Small intestine (tissue), 7 donors: Measurements from ENCODE around the gene TNS3. TPM values are rescaled to one million over a fixed set of nuclear protein-coding genes. Genes with fewer than 3 reads are reported as not detected.
"Not testable (repeated sequence)": the region's sequence is repeated elsewhere in the genome, so short reads cannot be mapped to it uniquely, and the experiment has no call there.

Source experiments
- DNase-seq, 2 donors: peaks; one replicate each; pipeline versions ENCODE4 v3.0.0 to v3.0.0-alpha.2; 2013
- FAIRE-seq: peaks from 2 replicates; lab custom pipeline; 2012; peaks lifted over from hg19 to GRCh38; lab: Jason Lieb, UNC
- H3K27ac ChIP-seq, 3 donors: one replicate each; pipeline ENCODE4 v1.5.1; 2013; ENCODE audit warnings: low read length in 2 of 3, mild to moderate bottlenecking in 2 of 3, control low read depth in 1 of 3, inconsistent platforms in 1 of 3, low read depth in 1 of 3, moderate library complexity in 1 of 3
- H3K27me3 ChIP-seq, 3 donors: one replicate each; pipeline ENCODE4 v1.6.1; 2013; ENCODE audit warnings: low read length in 3 of 3, inconsistent platforms in 1 of 3; ENCODE audit not compliant: control insufficient read depth in 3 of 3, insufficient read depth in 3 of 3
- H3K36me3 ChIP-seq, 3 donors: one replicate each; pipeline ENCODE4 v1.6.1; 2013; ENCODE audit warnings: low read length in 3 of 3, inconsistent platforms in 1 of 3, low read depth in 1 of 3, mild to moderate bottlenecking in 1 of 3, moderate library complexity in 1 of 3; ENCODE audit not compliant: control insufficient read depth in 3 of 3, insufficient read depth in 2 of 3
- H3K4me1 ChIP-seq, 3 donors: one replicate each; pipeline ENCODE4 v1.6.1; 2013; ENCODE audit warnings: low read length in 2 of 3, inconsistent platforms in 1 of 3, low read depth in 1 of 3, mild to moderate bottlenecking in 1 of 3, moderate library complexity in 1 of 3; ENCODE audit not compliant: control insufficient read depth in 3 of 3, insufficient read depth in 2 of 3
- H3K4me3 ChIP-seq, 3 donors: one replicate each; pipeline ENCODE4 v1.5.1; 2013; ENCODE audit warnings: low read length in 3 of 3, control low read depth in 1 of 3, inconsistent platforms in 1 of 3, low read depth in 1 of 3, mild to moderate bottlenecking in 1 of 3, moderate library complexity in 1 of 3
- H3K9me3 ChIP-seq, 2 donors: one replicate each; pipeline ENCODE4 v1.6.1; 2013; ENCODE audit warnings: low read depth in 1 of 2, low read length in 1 of 2; ENCODE audit not compliant: control insufficient read depth in 2 of 2, insufficient read depth in 1 of 2
- WGBS, 3 donors: extraction: QIAGEN DNeasy Blood & Tissue Kit; methylation state at CpG; one replicate each; pipeline ENCODE4 v1.1.7; 2013; 5-methylcytosine and 5-hydroxymethylcytosine counted together
- polyA plus RNA-seq, 4 donors: library from polyadenylated mRNA; stranded (reverse) in 3 of 4; unstranded in 1 of 4; fragments of 200-250 nt in 3 of 4; fragments of 120-200 nt in 1 of 4; gene quantifications; one replicate each; pipeline versions ENCODE4 v1.2.1 to v1.2.3, GENCODE V29; 2013
- donor health status: healthy with polysubstance abuse.
- donor health status: control.
- donor health status: control.
- donor health status: Bipolar disorder and iron deficiency.
- donor health status: healthy.

Gene TNS3
- polyA plus RNA-seq, 4 donors: 17.2 to 67.1 (median 27.3) TPM

- FAIRE-seq (no peak), DNase-seq (no peak)
- 65 to 79% (median 70%) methylated on average over 8 of the region's 8 CpGs for WGBS, 3 donors
- Histone ChIP-seq H3K27ac (no peak overlapping the region), H3K9me3 (no peaks in the 10 kb centered on the region), H3K4me3 (no peak overlapping the region), H3K27me3 (no peaks in the 10 kb centered on the region), H3K36me3 (peaks cover 0 to 71% (median 0%) of the 10 kb centered on the region in 3 donors), H3K4me1 (peaks cover 9 to 50% (median 14%) of the 10 kb centered on the region in 3 donors)
These were observed 138.9 kb downstream of the TNS3 start for GRCh38 chr7:47443049-47443448.

DNA sequence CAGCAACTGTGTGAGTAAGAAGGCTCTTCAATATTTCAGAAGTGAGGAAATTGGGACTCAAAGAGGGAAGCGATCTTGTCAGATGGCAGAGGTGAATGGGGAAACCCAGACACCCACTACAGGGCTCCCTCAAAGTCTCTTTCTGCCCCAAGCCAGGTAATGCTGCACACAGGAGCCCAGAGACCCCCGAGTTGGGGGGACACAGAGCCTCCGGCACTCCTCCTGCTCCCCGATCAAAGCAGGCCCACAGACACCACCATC lies 139.4 kb downstream of the TNS3 start:
- peaks cover 0 to 70% (median 2%) of the 10 kb centered on the region in 3 donors for H3K36me3 ChIP-seq
- 79 to 84% (median 80%) methylated on average over 4 of the region's 4 CpGs for WGBS, 3 donors
- DNase-seq (no peak), FAIRE-seq (no peak)
- no peaks in the 10 kb centered on the region for H3K9me3 ChIP-seq
- H3K4me1 ChIP-seq: peaks cover 9 to 52% (median 13%) of the 10 kb centered on the region in 3 donors
- H3K27me3 ChIP-seq: no peaks in the 10 kb centered on the region
- no peak overlapping the region for H3K4me3 ChIP-seq
- H3K27ac ChIP-seq: no peak overlapping the region

- H3K36me3 ChIP-seq: peaks cover 0 to 66% (median 2%) of the 10 kb centered on the region in 3 donors
- H3K9me3 ChIP-seq: no peaks in the 10 kb centered on the region
- no peaks in the 10 kb centered on the region for H3K27me3 ChIP-seq
- no peak overlapping the region for H3K27ac ChIP-seq
- H3K4me1 ChIP-seq: peaks cover 9 to 46% (median 9%) of the 10 kb centered on the region in 3 donors
- WGBS, 3 donors: 45 to 65% (median 50%) methylated on average over 11 of the region's 11 CpGs
- H3K4me3 ChIP-seq: no peak overlapping the region
- DNase-seq (no peak), FAIRE-seq (no peak)
These were observed 139.9 kb downstream of the TNS3 start for GRCh38 chr7:47441796-47442604.

- WGBS, 3 donors: 79 to 92% (median 84%) methylated on average over 8 of the region's 8 CpGs
- Histone ChIP-seq H3K36me3 (peaks cover 0 to 58% (median 2%) of the 10 kb centered on the region in 3 donors), H3K4me1 (peaks cover 5 to 37% (median 9%) of the 10 kb centered on the region in 3 donors)
- H3K27ac ChIP-seq, H3K27me3 ChIP-seq, FAIRE-seq, DNase-seq, H3K4me3 ChIP-seq, H3K9me3 ChIP-seq: not testable (repeated sequence)
These were observed 140.9 kb downstream of the TNS3 start for GRCh38 chr7:47441048-47441447.

GRCh38 chr7:47440320-47440719 lies 141.6 kb downstream of the TNS3 start:
- Histone ChIP-seq H3K27ac (no peak overlapping the region), H3K9me3 (no peaks in the 10 kb centered on the region), H3K27me3 (no peaks in the 10 kb centered on the region), H3K4me3 (no peak overlapping the region), H3K36me3 (peaks cover 0 to 64% (median 4%) of the 10 kb centered on the region in 3 donors), H3K4me1 (peaks cover 5 to 36% (median 9%) of the 10 kb centered on the region in 3 donors)
- FAIRE-seq (no peak), DNase-seq (no peak)
- WGBS, 3 donors: 21 to 95% (median 60%) methylated on average over 1 of the region's 1 CpG

GRCh38 chr7:47439181-47439667 lies 142.7 kb downstream of the TNS3 start:
- H3K4me1 ChIP-seq: peaks cover 0 to 25% (median 4%) of the 10 kb centered on the region in 3 donors
- no peaks in the 10 kb centered on the region for H3K9me3 ChIP-seq
- no peak for FAIRE-seq
- no peak for DNase-seq
- H3K4me3 ChIP-seq: no peak overlapping the region
- 86 to 93% (median 89%) methylated on average over 17 of the region's 17 CpGs for WGBS, 3 donors
- peaks cover 0 to 65% (median 4%) of the 10 kb centered on the region in 3 donors for H3K36me3 ChIP-seq
- H3K27me3 ChIP-seq: no peaks in the 10 kb centered on the region
- H3K27ac ChIP-seq: peak overlapping the region in 1 of 3 donors; percentile 71

- H3K36me3 ChIP-seq: peaks cover 0 to 65% (median 5%) of the 10 kb centered on the region in 3 donors
- no peaks in the 10 kb centered on the region for H3K9me3 ChIP-seq
- DNase-seq: peak; percentile 42 to 72
- 20 to 70% (median 40%) methylated on average over 5 of the region's 5 CpGs for WGBS, 3 donors
- H3K4me3 ChIP-seq: no peak overlapping the region
- no peaks in the 10 kb centered on the region for H3K27me3 ChIP-seq
- H3K27ac ChIP-seq: peak overlapping the region in 2 of 3 donors; percentile 25 to 71
- H3K4me1 ChIP-seq: peaks cover 0 to 25% (median 4%) of the 10 kb centered on the region in 3 donors
- no peak for FAIRE-seq
These were observed 143.4 kb downstream of the TNS3 start for GRCh38 chr7:47438411-47439029.

DNA sequence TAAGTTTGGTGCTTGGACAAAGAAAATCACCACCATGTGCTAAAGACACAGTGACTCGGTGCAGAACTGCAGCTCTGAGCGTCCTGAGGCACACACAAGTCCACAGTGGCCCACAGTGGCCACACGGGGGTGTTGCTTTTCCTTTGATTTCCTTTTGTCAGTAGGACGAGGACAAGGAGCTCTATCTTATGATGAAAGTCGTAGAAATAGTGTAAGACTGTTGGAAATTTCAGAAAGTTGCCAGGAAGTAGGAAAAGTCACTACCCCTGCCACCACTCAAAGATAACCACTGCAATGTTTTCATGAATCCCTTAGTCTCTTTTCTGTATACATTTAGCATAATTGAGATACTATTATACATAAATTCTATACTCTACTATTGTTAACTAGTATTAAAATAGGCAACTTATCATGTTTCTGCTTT lies 146.0 kb downstream of the TNS3 start:
- peaks cover 0 to 56% (median 7%) of the 10 kb centered on the region in 3 donors for H3K36me3 ChIP-seq
- FAIRE-seq (no peak), DNase-seq (peak; percentile 68 to 72)
- H3K27ac ChIP-seq: no peak overlapping the region
- H3K4me3 ChIP-seq: no peak overlapping the region
- H3K4me1 ChIP-seq: peaks cover 0 to 16% (median 4%) of the 10 kb centered on the region in 3 donors
- 14 to 27% (median 20%) methylated on average over 5 of the region's 5 CpGs for WGBS, 3 donors
- no peaks in the 10 kb centered on the region for H3K9me3 ChIP-seq
- H3K27me3 ChIP-seq: no peaks in the 10 kb centered on the region
